Fibroblast of skin of right quadriceps (primary cell): ENCODE measurements around the gene LGALS9.
"Not testable (repeated sequence)": the region's sequence is repeated elsewhere in the genome, so short reads cannot be mapped to it uniquely, and the experiment has no call there.

Experiments
- DNase-seq: peaks from one replicate; pipeline ENCODE4 v3.0.0-alpha.2; 2013

The LGALS9 gene

GRCh38 chr17:27655525-27656111 lies 24.6 kb downstream of the LGALS9 start:
- not testable (repeated sequence) for DNase-seq

DNA sequence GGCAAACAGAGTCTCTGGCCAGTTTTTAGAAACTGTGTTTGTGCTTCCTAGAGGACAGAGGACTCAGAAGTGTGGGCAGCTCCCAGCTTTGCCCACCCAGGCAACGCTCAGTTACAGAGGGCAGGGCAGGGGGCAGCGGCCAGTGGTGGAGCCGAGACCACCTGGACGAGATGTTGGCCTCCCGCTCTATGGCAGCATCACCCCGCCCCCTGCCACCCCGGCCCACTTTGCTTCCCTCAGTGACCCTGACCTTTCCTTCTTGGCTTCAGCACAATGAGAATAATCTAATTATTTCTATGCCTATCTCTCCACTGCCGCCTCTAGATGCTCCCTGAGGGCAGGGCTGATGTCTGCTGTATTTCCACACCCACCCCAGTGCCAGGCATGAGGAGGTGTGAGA lies 25.6 kb downstream of the LGALS9 start:
- not testable (repeated sequence) for DNase-seq

DNA sequence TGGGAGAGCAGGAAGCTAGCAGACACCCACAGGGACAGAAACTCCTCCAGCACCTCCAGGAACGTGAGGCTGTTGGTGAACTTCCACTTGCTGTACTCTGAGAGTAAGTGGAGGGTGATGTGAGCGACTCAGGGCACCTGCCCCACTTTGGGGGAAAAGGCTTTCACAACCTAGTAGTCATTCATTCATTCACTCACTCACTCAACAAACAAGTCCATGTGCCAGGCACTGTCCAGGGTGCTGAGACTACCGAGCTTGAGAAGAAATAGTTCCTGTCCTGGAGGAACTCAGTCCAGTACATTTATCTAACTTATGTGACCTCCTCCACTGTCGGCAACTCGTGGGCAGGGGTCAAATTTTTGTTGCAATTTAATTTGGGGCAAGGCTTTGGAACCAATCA lies 26.6 kb downstream of the LGALS9 start:
- DNase-seq, result no peak

DNA sequence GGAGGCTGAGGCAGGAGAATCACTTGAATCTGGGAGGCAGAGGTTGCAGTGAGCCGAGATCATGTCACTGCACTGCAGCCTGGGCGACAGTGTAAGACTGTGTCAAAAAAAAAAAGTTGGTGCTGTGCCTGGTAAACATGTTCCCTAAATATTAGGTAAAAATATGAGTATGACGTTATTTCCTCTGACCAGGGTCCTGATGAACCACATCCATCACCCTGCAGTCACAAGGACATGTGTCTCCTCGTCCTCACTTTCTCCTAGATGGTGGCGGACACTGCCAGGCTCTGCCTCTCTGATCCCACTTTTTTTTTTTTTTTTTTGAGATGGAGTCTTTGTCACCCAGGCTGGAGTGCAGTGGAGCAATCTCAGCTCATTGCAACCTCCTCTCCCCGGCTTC lies 28.7 kb downstream of the LGALS9 start:
- no peak for DNase-seq

DNA sequence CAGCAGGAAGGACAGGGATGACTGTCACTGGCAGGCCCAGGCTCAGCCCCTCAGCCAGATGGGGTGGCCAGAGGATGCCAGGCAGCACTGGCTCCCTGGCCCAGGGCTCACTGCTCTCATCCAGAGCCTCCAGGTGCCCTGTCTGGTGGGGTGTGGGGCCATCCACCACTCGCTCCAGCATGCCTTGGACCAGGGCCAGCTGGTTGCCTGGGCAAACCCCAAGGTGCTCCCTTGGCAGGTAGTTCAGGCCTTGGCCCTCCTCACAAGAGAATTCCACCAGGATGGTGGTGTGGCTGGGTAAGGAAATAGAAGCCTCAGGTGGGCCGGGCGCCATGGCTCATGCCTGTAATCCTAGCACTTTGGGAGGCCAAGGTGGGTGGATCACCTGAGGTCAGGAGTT lies 29.4 kb downstream of the LGALS9 start:
- no peak for DNase-seq

DNA sequence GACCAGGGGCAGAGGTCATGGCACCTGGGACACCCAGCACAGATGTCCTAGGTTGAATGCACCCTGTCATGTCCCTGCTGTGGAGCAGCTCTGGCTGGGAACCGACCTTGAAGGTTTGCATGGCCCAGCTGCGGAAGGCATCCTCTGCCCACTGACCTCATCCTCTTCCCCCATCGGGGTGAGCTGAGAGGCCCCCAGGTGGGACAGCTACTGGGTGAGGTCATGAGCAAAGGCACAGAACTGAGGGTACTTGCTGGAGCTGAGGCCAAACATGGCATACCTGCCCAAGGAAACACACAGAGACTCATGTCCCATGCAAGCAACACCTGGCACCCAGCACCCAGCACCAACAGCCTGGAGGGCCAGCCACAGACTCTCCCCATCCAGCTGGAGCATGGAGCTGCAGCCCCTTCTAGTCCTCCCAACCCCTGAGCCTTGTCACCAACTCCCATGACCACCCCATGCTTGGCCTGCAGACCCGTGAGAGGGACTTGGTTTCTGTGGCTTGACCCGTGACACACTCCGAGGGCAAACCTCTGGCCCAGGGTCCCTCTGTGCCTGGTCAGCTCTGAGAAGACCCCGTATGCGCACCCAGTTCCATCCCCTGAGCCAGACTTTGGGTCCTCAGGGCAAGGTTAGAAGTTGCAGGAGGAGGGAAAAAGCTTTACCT lies 33.1 kb downstream of the LGALS9 start:
- DNase-seq, result no peak

DNA sequence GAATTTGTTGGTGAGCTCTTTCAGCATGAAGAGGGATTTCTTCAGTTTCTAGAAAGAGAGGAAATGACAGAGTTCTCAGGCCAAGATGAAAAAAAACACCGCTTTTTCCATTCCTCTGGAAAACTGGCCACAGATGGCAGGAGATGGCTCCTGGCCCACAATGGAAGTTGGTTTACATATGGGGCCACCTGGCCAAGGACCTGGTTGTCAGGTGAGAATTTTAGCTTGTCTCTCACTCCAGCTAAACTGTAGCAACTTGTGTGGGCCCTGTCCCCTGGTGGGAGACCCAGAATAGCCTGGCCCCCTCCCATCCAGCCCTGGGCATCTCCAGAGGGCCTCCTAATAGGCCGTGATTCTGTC lies 33.6 kb downstream of the LGALS9 start:
- DNase-seq, result no peak

DNA sequence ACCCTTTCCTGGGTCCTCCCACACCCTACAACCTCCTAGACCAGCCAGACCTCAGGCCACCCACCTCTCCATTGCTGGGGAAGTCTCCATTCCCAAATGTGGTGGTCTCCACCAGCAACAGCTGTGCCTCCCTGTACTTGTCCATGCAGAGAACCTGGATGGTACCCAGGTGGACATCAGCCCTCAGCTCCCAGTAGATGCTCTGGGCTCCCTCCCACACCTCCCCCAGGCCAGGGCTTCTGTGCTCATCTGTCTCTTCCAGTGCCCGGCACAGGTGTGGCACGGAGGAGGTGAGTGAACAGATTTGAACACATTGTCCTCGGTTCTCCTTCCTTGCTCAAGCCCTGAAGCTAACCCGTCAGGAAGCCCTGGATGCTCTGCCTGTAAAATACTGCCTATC lies 34.6 kb downstream of the LGALS9 start:
- no peak for DNase-seq

DNA sequence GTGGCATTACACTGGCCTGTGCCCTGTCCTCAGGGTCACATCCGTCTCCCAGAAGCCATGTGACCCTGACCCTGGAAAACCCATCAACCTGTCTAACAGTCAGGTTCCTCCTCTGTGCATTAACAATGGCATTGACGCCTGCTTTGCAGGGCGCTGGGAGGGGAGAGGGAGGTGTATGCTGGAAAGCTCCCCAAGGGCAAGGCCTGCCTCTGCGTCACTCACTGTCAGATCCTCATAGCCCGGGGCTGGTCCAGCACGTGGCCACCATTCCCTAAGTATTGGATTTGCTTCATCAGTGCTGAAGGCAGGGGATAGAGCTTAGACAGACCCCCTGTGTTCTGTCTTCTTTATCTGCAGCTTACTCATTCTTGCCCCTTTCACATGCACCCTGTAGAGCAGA lies 35.3 kb downstream of the LGALS9 start:
- DNase-seq, result not testable (repeated sequence)

DNA sequence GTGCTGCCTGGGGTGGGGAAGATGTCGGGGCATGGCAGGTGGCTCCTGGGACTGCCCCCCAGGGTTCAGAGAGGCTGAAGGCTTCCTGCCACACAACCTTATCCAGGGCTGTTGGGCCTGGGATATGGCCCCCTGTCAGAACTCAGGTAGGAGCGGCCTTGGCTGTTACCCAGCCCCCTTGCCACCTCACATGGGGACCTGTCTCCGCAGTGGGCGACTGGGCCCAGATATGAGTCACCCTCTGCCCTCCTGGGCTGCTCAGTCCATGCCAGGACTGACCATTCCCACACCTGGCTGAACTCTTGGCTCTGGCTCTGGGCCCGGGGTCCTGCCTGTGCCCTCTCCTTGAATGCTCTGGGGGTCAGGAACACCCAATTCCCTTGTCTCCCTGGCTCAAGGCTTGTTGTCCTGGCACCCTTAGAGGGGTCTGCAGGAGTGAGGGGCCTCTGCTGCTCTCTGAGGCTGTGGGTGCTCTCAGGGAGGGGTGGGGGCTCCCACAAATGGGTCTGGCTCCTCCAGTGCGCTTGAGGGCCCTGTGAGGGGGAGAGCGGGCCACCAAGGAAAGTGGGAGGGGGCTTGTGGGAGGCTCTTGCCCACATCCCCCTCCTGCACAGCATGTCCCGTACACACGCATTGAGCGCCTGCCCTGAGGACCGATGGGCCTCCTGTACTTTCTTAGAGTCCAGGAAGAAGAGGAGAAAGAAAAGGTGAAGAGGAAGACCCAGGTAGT lies 36.0 kb downstream of the LGALS9 start:
- DNase-seq, result no peak

DNA sequence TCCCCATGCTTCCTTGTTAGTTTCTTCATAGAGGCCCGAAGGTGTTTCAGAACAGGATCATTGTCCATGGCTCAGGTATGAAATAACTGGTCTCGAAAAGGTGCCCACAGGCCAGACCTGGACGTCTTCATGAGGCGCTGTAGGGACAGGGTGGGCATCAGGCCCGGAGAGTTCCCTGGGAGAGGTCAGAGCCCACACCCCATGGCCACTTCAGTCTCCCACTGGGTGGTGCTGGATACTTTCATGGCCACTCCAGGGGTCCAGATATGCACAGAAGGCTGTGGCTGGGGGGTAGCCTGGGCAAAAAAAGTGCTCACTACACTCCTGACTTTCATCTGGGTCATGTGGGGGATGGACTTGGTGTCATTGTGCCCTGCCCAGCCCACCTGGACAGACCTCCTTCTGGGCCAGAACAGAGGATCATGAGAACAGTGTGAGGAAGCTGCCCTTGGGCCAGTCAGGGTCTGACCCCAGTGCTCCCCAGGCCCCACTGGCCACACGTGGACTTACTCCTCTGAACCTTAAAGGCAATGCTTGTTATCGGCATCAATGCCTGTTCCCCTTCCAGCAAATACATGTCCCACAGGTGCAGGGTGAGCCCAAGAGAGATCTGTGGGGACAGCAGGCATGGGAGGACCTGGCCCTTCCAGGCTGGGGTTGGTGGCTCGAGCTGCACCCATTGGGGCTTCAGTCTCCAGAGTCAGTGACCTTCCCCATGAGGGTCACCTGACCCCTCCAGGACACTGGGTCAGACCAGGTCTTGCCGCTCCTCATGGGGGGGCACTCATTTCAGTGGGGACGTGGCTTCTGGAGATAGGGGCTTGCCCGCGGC lies 36.9 kb downstream of the LGALS9 start:
- no peak for DNase-seq

GRCh38 chr17:27668488-27668823 lies 37.5 kb downstream of the LGALS9 start:
- DNase-seq, result no peak

- DNase-seq, result no peak
Measured at GRCh38 chr17:27669136-27669535, 38.1 kb downstream of the LGALS9 start.

- DNase-seq, result no peak
Measured at GRCh38 chr17:27669850-27670249, 38.9 kb downstream of the LGALS9 start.

- no peak for DNase-seq
Measured at GRCh38 chr17:27670791-27671590, 40.0 kb downstream of the LGALS9 start.

GRCh38 chr17:27671591-27671910 lies 40.6 kb downstream of the LGALS9 start:
- no peak for DNase-seq

- DNase-seq, result not testable (repeated sequence)
Measured at GRCh38 chr17:27671977-27672480, 41.0 kb downstream of the LGALS9 start.

DNA sequence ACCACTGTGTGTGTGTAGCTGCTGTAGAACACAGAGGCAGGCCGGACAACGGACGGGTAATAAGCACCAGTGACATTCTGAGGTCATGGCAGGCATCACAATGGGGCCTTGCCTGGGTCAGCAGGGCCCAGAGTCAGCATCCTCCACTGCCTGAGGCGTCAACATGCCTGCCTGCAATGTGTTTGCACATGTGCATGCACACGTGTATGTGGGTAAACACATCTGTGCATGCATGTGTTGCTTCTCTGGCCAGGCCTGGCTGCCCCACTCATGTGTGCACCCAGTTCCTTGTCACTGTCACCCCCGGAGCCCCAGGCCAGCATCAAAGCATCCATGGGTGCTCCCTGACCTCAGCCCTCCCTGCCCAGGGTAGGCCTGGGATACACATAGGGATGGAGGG lies 43.3 kb downstream of the LGALS9 start:
- no peak for DNase-seq

DNA sequence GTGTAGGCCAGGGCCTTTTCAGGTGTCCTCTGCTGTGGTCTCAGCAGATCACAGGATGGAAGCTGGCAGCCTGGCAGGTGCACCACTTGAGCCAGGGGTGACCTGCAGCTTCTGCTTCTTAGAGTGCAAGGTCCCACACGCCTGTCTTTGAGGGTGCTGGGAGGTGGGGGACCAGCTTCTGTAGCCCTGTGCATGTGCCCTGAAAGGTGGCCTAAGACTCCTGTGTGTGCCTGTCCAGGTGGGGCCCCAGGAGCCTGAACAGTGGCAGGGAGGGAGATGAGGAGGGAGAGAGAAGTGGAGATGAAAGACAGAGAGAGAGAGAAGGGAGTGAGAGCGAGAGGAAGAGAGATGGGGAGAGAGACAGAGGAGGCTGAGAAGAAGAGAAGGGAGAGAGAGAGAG lies 46.2 kb downstream of the LGALS9 start:
- no peak for DNase-seq

- not testable (repeated sequence) for DNase-seq
Measured at GRCh38 chr17:27686322-27686721, 55.3 kb downstream of the LGALS9 start.

GRCh38 chr17:27690882-27691281 lies 59.9 kb downstream of the LGALS9 start:
- no peak for DNase-seq

GRCh38 chr17:27695254-27695814 lies 64.3 kb downstream of the LGALS9 start:
- DNase-seq, result not testable (repeated sequence)
